Measurements from ENCODE around the gene C14orf132.

C14orf132 gene

DNA sequence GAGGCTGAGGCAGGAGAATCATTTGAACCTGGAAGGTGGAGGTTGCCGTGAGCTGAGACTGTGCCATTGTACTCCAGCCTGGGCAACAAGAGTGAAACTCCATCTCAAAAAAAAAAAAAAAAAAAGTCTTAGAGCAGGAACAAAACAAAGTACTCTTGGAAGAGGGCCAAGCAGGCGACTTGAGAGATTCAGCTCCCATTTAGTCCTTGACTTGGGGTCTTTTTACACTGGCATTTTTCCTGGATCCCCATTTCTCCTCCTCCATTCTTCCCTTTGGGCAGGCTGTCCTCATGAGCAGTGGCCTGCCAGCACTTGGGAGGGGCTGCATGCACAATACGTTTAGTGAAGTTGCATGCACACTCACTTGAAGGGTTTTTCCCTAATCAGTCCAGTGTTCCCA is 72.9 kb downstream of the C14orf132 start:
- H3K4me3 ChIP-seq (ENCODE audit: low read length) = no peak overlapping the region
- TF ChIP-seq, protein P1, sequence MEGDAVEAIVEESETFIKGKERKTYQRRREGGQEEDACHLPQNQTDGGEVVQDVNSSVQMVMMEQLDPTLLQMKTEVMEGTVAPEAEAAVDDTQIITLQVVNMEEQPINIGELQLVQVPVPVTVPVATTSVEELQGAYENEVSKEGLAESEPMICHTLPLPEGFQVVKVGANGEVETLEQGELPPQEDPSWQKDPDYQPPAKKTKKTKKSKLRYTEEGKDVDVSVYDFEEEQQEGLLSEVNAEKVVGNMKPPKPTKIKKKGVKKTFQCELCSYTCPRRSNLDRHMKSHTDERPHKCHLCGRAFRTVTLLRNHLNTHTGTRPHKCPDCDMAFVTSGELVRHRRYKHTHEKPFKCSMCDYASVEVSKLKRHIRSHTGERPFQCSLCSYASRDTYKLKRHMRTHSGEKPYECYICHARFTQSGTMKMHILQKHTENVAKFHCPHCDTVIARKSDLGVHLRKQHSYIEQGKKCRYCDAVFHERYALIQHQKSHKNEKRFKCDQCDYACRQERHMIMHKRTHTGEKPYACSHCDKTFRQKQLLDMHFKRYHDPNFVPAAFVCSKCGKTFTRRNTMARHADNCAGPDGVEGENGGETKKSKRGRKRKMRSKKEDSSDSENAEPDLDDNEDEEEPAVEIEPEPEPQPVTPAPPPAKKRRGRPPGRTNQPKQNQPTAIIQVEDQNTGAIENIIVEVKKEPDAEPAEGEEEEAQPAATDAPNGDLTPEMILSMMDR (conservative IDR thresholded peaks at IDR 0.05; ENCODE audit: low read length) = no peak
- DNase-seq (ENCODE audit: low read depth) = no peak

DNA sequence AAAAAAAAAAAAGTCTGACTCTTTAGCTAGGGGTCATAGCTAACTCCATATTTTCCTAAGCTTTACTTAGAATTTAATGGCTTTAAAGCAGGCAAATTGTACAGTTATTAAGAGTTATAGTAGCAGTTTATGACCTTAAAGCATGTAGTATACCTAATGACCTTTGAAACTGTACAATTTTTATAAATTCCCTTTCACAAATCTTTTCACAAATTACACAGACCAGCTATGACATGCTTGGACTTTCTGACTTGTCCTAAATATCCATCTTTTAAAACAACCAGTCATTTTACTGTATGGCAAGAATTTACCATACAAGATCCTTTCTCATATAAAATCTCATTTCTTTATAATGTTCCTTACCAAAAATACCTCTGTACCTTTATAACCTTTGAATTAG is 74.8 kb downstream of the C14orf132 start:
- DNase-seq (ENCODE audit: low read depth) = no peak
- no peak overlapping the region for H3K4me3 ChIP-seq (ENCODE audit: low read length)
- TF ChIP-seq, protein P1 (conservative IDR thresholded peaks at IDR 0.05; ENCODE audit: low read length) = no peak

DNA sequence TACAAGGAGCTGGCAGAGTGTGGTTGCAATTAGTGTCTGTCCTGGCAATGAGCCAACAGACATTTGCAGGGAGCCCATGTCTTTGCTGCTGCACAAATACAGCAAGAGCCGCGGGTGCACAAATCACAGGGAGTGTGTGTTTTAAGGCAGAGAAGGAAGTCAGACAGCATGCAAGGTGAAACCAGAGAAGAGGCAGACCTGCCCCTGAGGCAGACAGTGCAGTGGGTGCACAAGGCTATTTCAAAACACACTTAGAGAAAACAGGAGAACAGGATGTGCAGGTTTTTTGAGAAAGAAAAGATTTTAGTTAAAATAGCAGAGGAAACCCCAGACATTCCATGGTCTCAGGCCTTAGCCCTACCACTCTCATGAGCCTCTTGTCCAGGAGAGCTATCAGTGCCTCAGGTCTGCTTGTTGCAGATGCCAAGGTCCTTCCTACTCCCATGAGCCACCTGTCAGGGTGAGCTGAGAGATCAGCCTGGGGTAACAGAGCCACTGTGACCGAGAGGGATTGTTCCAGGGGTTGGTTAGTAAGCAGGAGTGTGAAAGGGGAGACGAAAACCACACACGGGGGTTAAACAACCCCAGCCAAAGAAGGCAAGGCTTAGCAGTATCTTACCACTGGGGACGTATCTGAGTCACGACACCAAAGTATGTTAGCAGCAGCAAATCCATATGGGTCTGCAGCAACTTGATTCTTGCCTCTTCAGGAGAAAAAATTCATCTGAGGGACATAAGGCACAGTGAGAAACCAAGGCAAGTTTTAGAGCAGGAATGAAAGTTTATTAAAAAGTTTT is 78.1 kb downstream of the C14orf132 start:
- no peak for DNase-seq (ENCODE audit: low read depth)
- no peak overlapping the region for H3K4me3 ChIP-seq (ENCODE audit: low read length)
- TF ChIP-seq, protein P1 (conservative IDR thresholded peaks at IDR 0.05; ENCODE audit: low read length) = no peak

DNA sequence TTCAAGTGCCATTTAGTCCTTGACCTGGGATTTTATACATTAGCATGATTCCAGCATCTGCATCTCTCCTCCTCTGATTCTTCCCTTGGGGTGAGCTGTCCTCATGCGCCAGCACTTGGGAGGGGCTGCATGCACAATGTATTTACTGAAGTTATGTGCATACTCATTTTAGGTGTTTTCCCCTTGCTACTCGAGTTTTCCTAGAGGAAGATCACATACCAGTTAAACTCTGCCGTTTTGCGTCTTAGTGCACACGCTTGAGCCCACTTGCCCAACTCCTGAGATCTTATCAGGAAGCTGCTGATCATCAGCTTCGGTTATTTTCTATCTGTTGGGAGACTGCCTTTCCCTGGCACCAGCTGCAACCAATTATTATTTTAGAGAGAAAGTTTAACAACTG is 78.8 kb downstream of the C14orf132 start:
- DNase-seq (ENCODE audit: low read depth) = no peak
- TF ChIP-seq, protein P1 (conservative IDR thresholded peaks at IDR 0.05; ENCODE audit: low read length) = no peak
- H3K4me3 ChIP-seq (ENCODE audit: low read length) = no peak overlapping the region

DNA sequence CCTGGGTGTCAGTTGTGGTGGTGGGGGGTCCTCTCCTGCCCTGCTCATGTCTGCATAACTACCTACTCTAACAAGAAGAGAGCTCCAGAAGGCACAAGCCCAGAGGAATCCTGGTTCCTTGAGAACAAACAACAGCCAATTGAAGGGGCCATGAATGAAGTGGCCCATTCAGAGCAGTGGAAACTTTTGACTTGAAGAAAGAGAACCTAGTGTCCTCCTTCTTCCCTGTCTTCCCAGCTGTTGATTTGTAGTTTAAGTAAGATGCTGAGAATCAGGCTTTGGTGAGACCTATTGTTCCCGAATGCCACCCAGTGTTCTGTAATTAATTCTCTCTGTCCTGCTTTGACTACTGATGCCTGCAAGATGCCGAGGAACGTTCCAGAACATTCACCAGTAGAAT is 79.2 kb downstream of the C14orf132 start:
- TF ChIP-seq, protein P1 (conservative IDR thresholded peaks at IDR 0.05; ENCODE audit: low read length) = no peak

DNA sequence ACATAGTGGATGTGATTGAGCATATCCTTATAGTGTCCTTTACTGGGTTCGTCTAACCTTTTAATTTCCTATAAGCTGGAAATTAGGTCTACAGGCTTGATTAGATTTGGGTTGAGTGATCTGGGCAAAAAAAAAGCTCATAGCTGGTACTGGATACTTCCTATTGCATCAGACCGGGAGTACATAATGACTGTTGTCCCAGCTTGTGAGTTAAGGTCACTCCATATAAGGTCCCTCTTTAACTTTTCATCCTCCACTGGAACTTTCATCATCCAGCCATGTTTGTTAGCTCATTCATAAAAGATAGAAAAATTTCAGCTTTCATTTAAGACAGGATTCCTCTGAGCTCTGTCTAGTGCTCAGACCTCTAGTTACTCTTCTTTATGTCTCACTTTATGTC is 80.8 kb downstream of the C14orf132 start:
- DNase-seq (ENCODE audit: low read depth) = no peak
- TF ChIP-seq, protein P1 (conservative IDR thresholded peaks at IDR 0.05; ENCODE audit: low read length) = no peak
- no peak overlapping the region for H3K4me3 ChIP-seq (ENCODE audit: low read length)

More for the DNA sequence above, 79.2 kb downstream of the C14orf132 start:
- no peak overlapping the region for H3K4me3 ChIP-seq (ENCODE audit: low read length)
- DNase-seq (ENCODE audit: low read depth) = no peak

DNA sequence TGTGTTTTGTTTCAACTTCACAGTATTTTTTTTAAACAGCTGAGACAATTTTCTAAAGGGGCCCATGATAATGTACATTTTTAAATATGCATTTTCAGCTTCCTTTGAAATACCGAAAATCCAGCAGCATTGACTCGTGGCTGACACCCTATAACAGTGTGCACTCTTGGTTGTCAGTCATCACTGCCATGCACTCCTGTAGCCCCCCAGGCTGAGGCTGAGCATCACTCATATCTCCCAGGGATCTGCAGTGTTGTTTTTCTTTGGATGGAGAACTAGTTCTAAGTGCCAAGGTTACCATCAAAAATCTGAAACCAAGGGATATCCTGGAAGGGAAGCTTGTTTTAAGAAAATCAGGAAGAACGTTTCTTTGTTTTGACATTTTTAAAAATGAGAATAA is 81.2 kb downstream of the C14orf132 start:
- no peak for DNase-seq (ENCODE audit: low read depth)
- TF ChIP-seq, protein P1 (conservative IDR thresholded peaks at IDR 0.05; ENCODE audit: low read length) = no peak
- H3K4me3 ChIP-seq (ENCODE audit: low read length) = no peak overlapping the region
